PFSK-1 (cell line): ENCODE results near the gene TRIM29.

Experiments
- FOXP2 ChIP-seq: optimal IDR thresholded peaks from 2 replicates; pipeline ENCODE3; 2011; ENCODE audit warnings: borderline replicate concordance, control low read depth, inconsistent platforms; ENCODE audit not compliant: insufficient read depth; ENCODE audit errors: extremely low read length, extremely low read depth
- POLR2AphosphoS5 ChIP-seq: IDR thresholded peaks from 2 replicates; pipeline ENCODE4 v1.6.1; 2012; ENCODE audit warnings: low read depth, mild to moderate bottlenecking, control low read depth, low read length, moderate library complexity
- SIN3A ChIP-seq: IDR thresholded peaks from 2 replicates; pipeline ENCODE4 v1.6.1; 2012; ENCODE audit warnings: mild to moderate bottlenecking, low read length, moderate library complexity, borderline replicate concordance; ENCODE audit not compliant: insufficient read depth
- TAF1 ChIP-seq: IDR thresholded peaks from 2 replicates; pipeline ENCODE4 v1.6.1; 2012; ENCODE audit warnings: low read length, control low read depth, borderline replicate concordance; ENCODE audit not compliant: insufficient read depth
- TF ChIP-seq, protein P1 (sequence below), 2 experiments: IDR thresholded peaks; 2 replicates each; pipeline versions ENCODE4 v1.6.1 to v1.8.0; 2011 to 2012; ENCODE audit warnings: low read depth in 2 of 2, low read length in 2 of 2, control low read depth in 1 of 2, inconsistent platforms in 1 of 2, mild to moderate bottlenecking in 1 of 2, moderate library complexity in 1 of 2; ENCODE audit not compliant: insufficient read depth in 1 of 2

TRIM29 gene

DNA sequence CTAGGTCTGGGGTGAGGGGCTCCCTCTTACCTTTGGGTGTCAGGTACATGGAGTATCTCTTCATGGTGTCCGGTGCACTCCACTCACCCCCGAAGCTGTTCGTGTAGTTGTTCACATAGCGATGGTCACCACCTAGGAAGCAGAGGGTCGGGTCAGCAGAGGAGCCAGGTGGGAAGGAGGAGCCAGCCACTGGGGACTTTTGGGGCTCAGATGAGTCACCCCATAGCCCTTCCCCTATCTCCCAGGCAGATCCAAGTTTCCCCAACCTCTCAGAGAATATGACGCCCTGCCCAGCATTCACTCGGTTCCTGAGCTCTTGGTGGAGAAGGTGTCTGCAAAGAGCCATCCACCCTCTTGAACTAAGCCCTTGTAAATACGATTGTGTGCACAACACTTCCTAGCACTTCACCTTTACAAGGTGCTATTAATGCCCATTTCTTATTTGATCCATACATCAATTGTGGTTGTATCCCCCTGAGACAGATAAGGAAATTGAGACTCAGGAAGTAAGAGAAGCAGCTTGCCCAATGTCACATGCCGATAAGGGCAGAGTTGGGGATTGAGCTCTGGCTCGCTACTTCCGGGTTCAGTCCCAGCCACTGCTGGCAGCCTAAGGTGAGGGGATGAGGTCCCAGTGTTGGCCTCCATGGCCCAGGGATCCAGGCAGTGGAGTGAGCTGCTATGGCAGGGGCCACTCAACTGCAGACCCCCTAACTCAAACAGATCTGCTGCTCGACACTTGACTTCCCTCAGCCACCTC is 14.8 kb downstream of the TRIM29 start:
- TF ChIP-seq POLR2AphosphoS5 (no peak), TAF1 (no peak), SIN3A (no peak), FOXP2 (no peak)
- TF ChIP-seq, protein P1, sequence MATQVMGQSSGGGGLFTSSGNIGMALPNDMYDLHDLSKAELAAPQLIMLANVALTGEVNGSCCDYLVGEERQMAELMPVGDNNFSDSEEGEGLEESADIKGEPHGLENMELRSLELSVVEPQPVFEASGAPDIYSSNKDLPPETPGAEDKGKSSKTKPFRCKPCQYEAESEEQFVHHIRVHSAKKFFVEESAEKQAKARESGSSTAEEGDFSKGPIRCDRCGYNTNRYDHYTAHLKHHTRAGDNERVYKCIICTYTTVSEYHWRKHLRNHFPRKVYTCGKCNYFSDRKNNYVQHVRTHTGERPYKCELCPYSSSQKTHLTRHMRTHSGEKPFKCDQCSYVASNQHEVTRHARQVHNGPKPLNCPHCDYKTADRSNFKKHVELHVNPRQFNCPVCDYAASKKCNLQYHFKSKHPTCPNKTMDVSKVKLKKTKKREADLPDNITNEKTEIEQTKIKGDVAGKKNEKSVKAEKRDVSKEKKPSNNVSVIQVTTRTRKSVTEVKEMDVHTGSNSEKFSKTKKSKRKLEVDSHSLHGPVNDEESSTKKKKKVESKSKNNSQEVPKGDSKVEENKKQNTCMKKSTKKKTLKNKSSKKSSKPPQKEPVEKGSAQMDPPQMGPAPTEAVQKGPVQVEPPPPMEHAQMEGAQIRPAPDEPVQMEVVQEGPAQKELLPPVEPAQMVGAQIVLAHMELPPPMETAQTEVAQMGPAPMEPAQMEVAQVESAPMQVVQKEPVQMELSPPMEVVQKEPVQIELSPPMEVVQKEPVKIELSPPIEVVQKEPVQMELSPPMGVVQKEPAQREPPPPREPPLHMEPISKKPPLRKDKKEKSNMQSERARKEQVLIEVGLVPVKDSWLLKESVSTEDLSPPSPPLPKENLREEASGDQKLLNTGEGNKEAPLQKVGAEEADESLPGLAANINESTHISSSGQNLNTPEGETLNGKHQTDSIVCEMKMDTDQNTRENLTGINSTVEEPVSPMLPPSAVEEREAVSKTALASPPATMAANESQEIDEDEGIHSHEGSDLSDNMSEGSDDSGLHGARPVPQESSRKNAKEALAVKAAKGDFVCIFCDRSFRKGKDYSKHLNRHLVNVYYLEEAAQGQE (IDR thresholded peaks at IDR 0.05; ENCODE audit: insufficient read depth in 1 of 2, low read depth in 2 of 2, low read length in 2 of 2) = no peak

DNA sequence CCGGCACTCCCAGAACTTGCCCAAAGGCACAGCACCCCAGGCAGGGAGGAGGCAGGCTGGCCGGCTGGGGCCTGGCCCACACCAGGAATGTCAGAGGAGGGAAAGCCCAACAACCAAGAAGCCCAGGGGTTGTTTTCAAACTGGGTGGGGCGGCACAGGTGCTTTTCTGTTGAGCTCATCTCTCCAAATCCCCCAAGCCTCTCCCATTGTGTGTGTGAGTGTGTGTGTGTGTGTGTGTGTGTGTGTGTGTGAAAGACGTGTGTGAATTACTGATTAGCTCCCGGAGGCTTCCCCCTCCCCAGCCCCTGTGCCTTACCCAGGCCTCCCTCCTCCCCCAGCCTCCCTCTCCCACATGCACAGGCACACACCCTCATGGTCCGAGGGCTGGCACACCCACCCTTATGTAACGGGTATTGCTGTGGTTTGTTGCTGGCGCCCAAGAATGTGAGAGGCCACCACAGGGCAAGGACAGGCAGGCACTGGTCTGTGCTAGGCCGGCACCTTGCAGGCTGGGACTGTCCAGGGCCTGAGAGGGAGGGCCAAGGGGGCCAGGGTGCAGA is 15.9 kb downstream of the TRIM29 start:
- TF ChIP-seq FOXP2 = no peak
- TF ChIP-seq POLR2AphosphoS5 = no peak
- TF ChIP-seq, protein P1 (IDR thresholded peaks at IDR 0.05; ENCODE audit: insufficient read depth in 1 of 2, low read depth in 2 of 2, low read length in 2 of 2) = no peak
- TF ChIP-seq SIN3A = no peak
- TF ChIP-seq TAF1 = no peak

DNA sequence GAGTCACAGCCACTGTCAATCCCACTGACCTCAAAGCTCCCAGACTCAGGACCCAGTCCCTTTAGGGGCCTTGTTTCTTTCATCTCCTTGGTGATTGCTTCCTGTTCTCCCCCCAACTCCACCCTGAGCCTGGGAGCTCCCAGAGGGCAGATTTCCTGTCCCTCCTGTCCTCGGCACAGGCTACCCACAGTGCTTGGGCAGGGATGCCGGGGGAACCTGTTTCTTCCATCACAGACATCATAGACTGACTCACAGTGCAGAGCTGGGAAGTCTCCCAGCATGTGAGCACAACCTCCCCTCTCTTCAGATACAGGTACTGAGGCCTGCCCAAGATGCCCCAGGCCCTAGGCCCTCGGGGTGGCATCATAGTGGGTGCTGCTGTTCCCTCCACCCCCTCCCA is 16.6 kb downstream of the TRIM29 start:
- TF ChIP-seq SIN3A = no peak
- no peak for TF ChIP-seq POLR2AphosphoS5
- TF ChIP-seq, protein P1 (IDR thresholded peaks at IDR 0.05; ENCODE audit: insufficient read depth in 1 of 2, low read depth in 2 of 2, low read length in 2 of 2) = no peak
- no peak for TF ChIP-seq TAF1
- no peak for TF ChIP-seq FOXP2

DNA sequence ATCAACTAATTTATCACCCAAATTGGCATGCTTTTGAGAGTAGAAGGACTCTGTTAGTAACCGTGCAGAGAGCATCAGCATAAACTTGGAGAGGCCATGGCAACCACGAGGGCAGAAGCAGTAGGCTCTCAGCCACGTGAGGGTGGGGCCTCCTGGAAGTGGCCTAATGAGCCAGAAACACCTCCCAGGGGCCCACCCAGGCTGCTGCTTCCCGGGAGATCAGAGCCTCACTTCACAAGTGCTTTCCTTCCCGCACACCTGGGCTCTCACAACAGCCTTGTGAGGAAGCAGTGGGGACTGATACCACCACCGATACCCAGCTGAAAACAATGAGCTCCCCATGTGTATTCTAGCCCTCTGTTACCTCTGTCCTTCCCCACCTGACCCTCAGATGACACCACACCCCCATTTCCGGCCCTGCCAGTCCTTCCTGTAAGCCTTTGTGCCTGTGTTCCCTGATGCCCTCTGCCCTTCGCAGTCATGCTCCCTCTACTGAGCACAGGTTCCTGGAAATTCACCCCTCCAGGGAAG is 17.0 kb downstream of the TRIM29 start:
- TF ChIP-seq, protein P1 (IDR thresholded peaks at IDR 0.05; ENCODE audit: insufficient read depth in 1 of 2, low read depth in 2 of 2, low read length in 2 of 2) = no peak
- TF ChIP-seq POLR2AphosphoS5 (no peak), FOXP2 (no peak), TAF1 (no peak), SIN3A (no peak)
